Measurements from ENCODE around the gene RALGPS1.

- TF ChIP-seq POLR2A (IDR thresholded peaks at IDR 0.05), result no peak
- no peak for TF ChIP-seq CTCF (IDR thresholded peaks at IDR 0.05 in 8 of 11, conservative IDR thresholded peaks at IDR 0.05 in 3 of 11)
- no peak for TF ChIP-seq POLR2AphosphoS5 (IDR thresholded peaks at IDR 0.05)
Observed at GRCh38 chr9:127158786-127159324, 244.3 kb downstream of the RALGPS1 start.
